Caco-2 (cell line): Measurements from ENCODE around the gene IL10RB. TPM values are rescaled to one million over a fixed set of nuclear protein-coding genes. Genes with fewer than 3 reads are reported as not detected.

ENCODE experiments used
- BruUV-seq: library from RNA; stranded (reverse); fragments of 400-500 nt; replicated peaks from 2 replicates; lab custom pipeline; 2021; lab: Mats Ljungman, UMichigan
- CTCF ChIA-PET: fragments of 300-600 bp; sonication (Branson Sonifier 250); formaldehyde crosslinking; loops from one replicate; lab custom pipeline; 2022; ENCODE audit warnings: antibody characterized with exemption; lab: Charles Lee
- POLR2A ChIA-PET: fragments of 300-600 bp; sonication (Branson Sonifier 250); formaldehyde crosslinking; loops from one replicate; lab custom pipeline; 2022; ENCODE audit warnings: antibody characterized with exemption; lab: Charles Lee
- DNase-seq, 2 experiments: peaks; one replicate each; pipeline versions ENCODE4 v3.0.0 to v3.0.0-alpha.2; 2020 to 2022
- H3K27me3 ChIP-seq: replicated peaks from 2 replicates; pipeline ENCODE4 v1.6.0; 2011; ENCODE audit warnings: low read length; ENCODE audit not compliant: control insufficient read depth, insufficient read depth
- H3K36me3 ChIP-seq: 2 replicates; pipeline ENCODE4 v1.5.1; 2011; ENCODE audit warnings: low read length; ENCODE audit not compliant: control insufficient read depth, insufficient read depth
- H3K4me1 ChIP-seq: fragments of 250-450 bp; sonication (Bioruptor Pico); 2 replicates; pipeline ENCODE4 v1.5.1; 2020; ENCODE audit warnings: mild to moderate bottlenecking
- H3K4me3 ChIP-seq: 2 replicates; pipeline ENCODE4 v1.5.1; 2011; ENCODE audit warnings: low read depth, mild to moderate bottlenecking, control low read depth, low read length
- H3K9me3 ChIP-seq: fragments of 250-450 bp; sonication (Bioruptor Pico); 2 replicates; pipeline ENCODE4 v1.5.1; 2020; ENCODE audit warnings: mild to moderate bottlenecking, moderate library complexity
- H3K27ac Mint-ChIP-seq: one replicate; pipeline ENCODE4 v1.8.0; 2022; ENCODE audit warnings: mixed read lengths; ENCODE audit not compliant: unreplicated experiment
- H3K27me3 Mint-ChIP-seq: one replicate; pipeline ENCODE4 v1.8.0; 2022; ENCODE audit warnings: mixed read lengths; ENCODE audit not compliant: insufficient read depth, unreplicated experiment
- H3K36me3 Mint-ChIP-seq: one replicate; pipeline ENCODE4 v1.8.0; 2022; ENCODE audit warnings: mild to moderate bottlenecking, mixed read lengths; ENCODE audit not compliant: insufficient read depth, unreplicated experiment
- H3K4me1 Mint-ChIP-seq: one replicate; pipeline ENCODE4 v1.8.0; 2022; ENCODE audit warnings: low read depth, mixed read lengths; ENCODE audit not compliant: unreplicated experiment
- H3K4me3 Mint-ChIP-seq: one replicate; pipeline ENCODE4 v1.8.0; 2022; ENCODE audit warnings: mild to moderate bottlenecking, moderate library complexity, mixed read lengths; ENCODE audit not compliant: unreplicated experiment
- H3K9me3 Mint-ChIP-seq: one replicate; pipeline ENCODE4 v1.8.0; 2022; ENCODE audit warnings: mixed read lengths; ENCODE audit not compliant: unreplicated experiment
- CTCF ChIP-seq, 2 experiments: fragments of 200-600 bp in 1 of 2; IDR thresholded peaks; 1 replicate in 1 of 2; 2 replicates in 1 of 2; pipeline versions ENCODE4 v1.5.1 to v1.8.0; 2011 to 2022; ENCODE audit warnings: antibody characterized with exemption in 1 of 2, control low read depth in 1 of 2, inconsistent platforms in 1 of 2, low read depth in 1 of 2, low read length in 1 of 2, mild to moderate bottlenecking in 1 of 2, moderate library complexity in 1 of 2; ENCODE audit not compliant: insufficient read depth in 1 of 2, severe bottlenecking in 1 of 2, unreplicated experiment in 1 of 2
- intact Hi-C: fragments of 100-400 bp; cut with micrococcal nuclease; formaldehyde crosslinking; loops from one replicate; pipeline ENCODE4 v1.10.0; 2022; ENCODE audit not compliant: unreplicated experiment
- total RNA-seq: library from RNA; stranded (reverse); gene quantifications from 2 replicates; pipeline ENCODE4 v1.2.3, GENCODE V29; 2022

The IL10RB gene
- total RNA-seq, 1 experiment from 2014 or later: 13.1 TPM

GRCh38 chr21:33264561-33264960, 1.6 kb upstream of the IL10RB start:
- no peak for TF ChIP-seq CTCF (IDR thresholded peaks at IDR 0.05; ENCODE audit: insufficient read depth in 1 of 2, low read depth in 1 of 2, low read length in 1 of 2, severe bottlenecking in 1 of 2, unreplicated experiment in 1 of 2)
- no peak overlapping the region for H3K27ac Mint-ChIP-seq
- peaks cover 26% of the 10 kb centered on the region for H3K4me1 Mint-ChIP-seq
- Histone ChIP-seq H3K4me1 (peaks cover 12% of the 10 kb centered on the region), H3K9me3 (no peaks in the 10 kb centered on the region), H3K36me3 (peaks cover 3% of the 10 kb centered on the region; the same call in 1 of the 2 replicates), H3K27me3 (no peaks in the 10 kb centered on the region), H3K4me3 (no peak overlapping the region)
- BruUV-seq: no TSS peak
- H3K27me3 Mint-ChIP-seq: no peaks in the 10 kb centered on the region
- DNase-seq: no peak
- intact Hi-C loops: loop anchor here (10.0 kb wide), 1 partner anchor 60 kb away; the partner anchor contains the start of gene IFNAR1
- H3K9me3 Mint-ChIP-seq: no peaks in the 10 kb centered on the region
- H3K4me3 Mint-ChIP-seq: no peak overlapping the region
- peaks cover 42% of the 10 kb centered on the region for H3K36me3 Mint-ChIP-seq
- POLR2A ChIA-PET: no interaction called here
- CTCF ChIA-PET: no interaction called here

GRCh38 chr21:33265664-33266049, 510 bp upstream of the IL10RB start:
- Histone ChIP-seq H3K4me1 (peaks cover 15% of the 10 kb centered on the region), H3K36me3 (peaks cover 3% of the 10 kb centered on the region; the same call in 1 of the 2 replicates), H3K9me3 (no peaks in the 10 kb centered on the region), H3K4me3 (peak overlapping the region; percentile 75), H3K27me3 (no peaks in the 10 kb centered on the region)
- intact Hi-C loops: loop anchor here (1.0 to 10.0 kb wide), 5 partner anchors 36 to 107 kb away; partner anchors contain the start of genes IFNAR1 and IFNAR2
- Mint-ChIP-seq H3K4me3 (peak overlapping the region; percentile 97), H3K36me3 (peaks cover 48% of the 10 kb centered on the region), H3K27me3 (no peaks in the 10 kb centered on the region), H3K4me1 (peaks cover 32% of the 10 kb centered on the region), H3K27ac (peak overlapping the region; percentile 91), H3K9me3 (no peaks in the 10 kb centered on the region)
- peak in 1 of 2 experiments; percentile 10 for TF ChIP-seq CTCF (IDR thresholded peaks at IDR 0.05; ENCODE audit: insufficient read depth in 1 of 2, low read depth in 1 of 2, low read length in 1 of 2, severe bottlenecking in 1 of 2, unreplicated experiment in 1 of 2)
- DNase-seq: peak; percentile 70 to 74
- TSS peak; percentile 89 for BruUV-seq
- POLR2A ChIA-PET: interaction anchor here (1.0 to 1.5 kb wide), 2 partner anchors 35 to 62 kb away, joined by 4 to 5 read pairs; no protein-coding TSS in a partner anchor
- CTCF ChIA-PET: interaction anchor here (0.6 to 1.1 kb wide), 4 partner anchors 59 to 180 kb away, joined by 3 to 5 read pairs (median 4); partner anchors contain the start of gene IFNAR1

- no peaks in the 10 kb centered on the region for H3K9me3 Mint-ChIP-seq
- Histone ChIP-seq H3K4me1 (peaks cover 15% of the 10 kb centered on the region), H3K27me3 (no peaks in the 10 kb centered on the region), H3K4me3 (peak overlapping the region; percentile 75), H3K36me3 (peaks cover 3% of the 10 kb centered on the region; the same call in 1 of the 2 replicates), H3K9me3 (no peaks in the 10 kb centered on the region)
- no peak for DNase-seq
- BruUV-seq: no TSS peak
- no peaks in the 10 kb centered on the region for H3K27me3 Mint-ChIP-seq
- peaks cover 48% of the 10 kb centered on the region for H3K36me3 Mint-ChIP-seq
- intact Hi-C loops: loop anchor here (2.0 to 10.0 kb wide), 3 partner anchors 58 to 106 kb away; partner anchors contain the start of gene IFNAR1
- CTCF ChIA-PET: interaction anchor here (0.6 to 0.7 kb wide), 3 partner anchors 66 to 189 kb away, joined by 3 to 4 read pairs (median 4); no protein-coding TSS in a partner anchor
- H3K4me1 Mint-ChIP-seq: peaks cover 32% of the 10 kb centered on the region
- H3K27ac Mint-ChIP-seq: peak overlapping the region; percentile 91
- POLR2A ChIA-PET: interaction anchor here (0.6 to 1.5 kb wide), 4 partner anchors 10 to 146 kb away, joined by 3 to 5 read pairs (median 4); no protein-coding TSS in a partner anchor
- TF ChIP-seq CTCF (IDR thresholded peaks at IDR 0.05; ENCODE audit: insufficient read depth in 1 of 2, low read depth in 1 of 2, low read length in 1 of 2, severe bottlenecking in 1 of 2, unreplicated experiment in 1 of 2): no peak
- H3K4me3 Mint-ChIP-seq: peak overlapping the region; percentile 97
Measured at GRCh38 chr21:33266789-33267135, 595 bp downstream of the IL10RB start.
